HG03520 (cell line): ENCODE results near the gene CSF1R.

Experiments used
- ATAC-seq: cut with Tn5 transposase; IDR thresholded peaks from one replicate; pipeline ENCODE4 v1.9.1; 2021; ENCODE audit warnings: mild to moderate bottlenecking, moderate library complexity; ENCODE audit not compliant: unreplicated experiment

CSF1R gene

GRCh38 chr5:150121448-150122157 is 35.2 kb upstream of the CSF1R start:
- ATAC-seq, result no peak

GRCh38 chr5:150120617-150121447 is 34.5 kb upstream of the CSF1R start:
- no peak for ATAC-seq

- no peak for ATAC-seq
Observed at GRCh38 chr5:150120062-150120441, 33.7 kb upstream of the CSF1R start.

- ATAC-seq, result no peak
Observed at GRCh38 chr5:150119421-150120061, 33.2 kb upstream of the CSF1R start.

GRCh38 chr5:150118561-150119229 is 32.3 kb upstream of the CSF1R start:
- no peak for ATAC-seq

- no peak for ATAC-seq
Observed at GRCh38 chr5:150117945-150118560, 31.7 kb upstream of the CSF1R start.

- no peak for ATAC-seq
Observed at GRCh38 chr5:150116667-150117400, 30.5 kb upstream of the CSF1R start.

GRCh38 chr5:150114773-150115408 is 28.5 kb upstream of the CSF1R start:
- no peak for ATAC-seq

GRCh38 chr5:150114102-150114641 is 27.8 kb upstream of the CSF1R start:
- ATAC-seq, result no peak

GRCh38 chr5:150113047-150113744 is 26.8 kb upstream of the CSF1R start:
- no peak for ATAC-seq

- no peak for ATAC-seq
Observed at GRCh38 chr5:150112201-150113046, 26.1 kb upstream of the CSF1R start.

GRCh38 chr5:150111122-150111521 is 24.8 kb upstream of the CSF1R start:
- no peak for ATAC-seq

GRCh38 chr5:150109921-150110320 is 23.6 kb upstream of the CSF1R start:
- ATAC-seq, result no peak

GRCh38 chr5:150108711-150109514 is 22.6 kb upstream of the CSF1R start:
- ATAC-seq, result no peak

GRCh38 chr5:150107909-150108447 is 21.6 kb upstream of the CSF1R start:
- ATAC-seq, result no peak

- ATAC-seq, result no peak
Observed at GRCh38 chr5:150106674-150107426, 20.5 kb upstream of the CSF1R start.
